GM21737 (cell line): Measurements from ENCODE around the gene MPLKIP.
A peak's percentile ranks its signal among the peaks of the same experiment; 100 is the strongest.
"Not testable (repeated sequence)": the region's sequence is repeated elsewhere in the genome, so short reads cannot be mapped to it uniquely, and the experiment has no call there.

ENCODE experiments used
- ATAC-seq: cut with Tn5 transposase; IDR thresholded peaks from one replicate; pipeline ENCODE4 v1.9.1; 2021; ENCODE audit warnings: mild to moderate bottlenecking, moderate library complexity; ENCODE audit not compliant: unreplicated experiment

Gene MPLKIP

DNA sequence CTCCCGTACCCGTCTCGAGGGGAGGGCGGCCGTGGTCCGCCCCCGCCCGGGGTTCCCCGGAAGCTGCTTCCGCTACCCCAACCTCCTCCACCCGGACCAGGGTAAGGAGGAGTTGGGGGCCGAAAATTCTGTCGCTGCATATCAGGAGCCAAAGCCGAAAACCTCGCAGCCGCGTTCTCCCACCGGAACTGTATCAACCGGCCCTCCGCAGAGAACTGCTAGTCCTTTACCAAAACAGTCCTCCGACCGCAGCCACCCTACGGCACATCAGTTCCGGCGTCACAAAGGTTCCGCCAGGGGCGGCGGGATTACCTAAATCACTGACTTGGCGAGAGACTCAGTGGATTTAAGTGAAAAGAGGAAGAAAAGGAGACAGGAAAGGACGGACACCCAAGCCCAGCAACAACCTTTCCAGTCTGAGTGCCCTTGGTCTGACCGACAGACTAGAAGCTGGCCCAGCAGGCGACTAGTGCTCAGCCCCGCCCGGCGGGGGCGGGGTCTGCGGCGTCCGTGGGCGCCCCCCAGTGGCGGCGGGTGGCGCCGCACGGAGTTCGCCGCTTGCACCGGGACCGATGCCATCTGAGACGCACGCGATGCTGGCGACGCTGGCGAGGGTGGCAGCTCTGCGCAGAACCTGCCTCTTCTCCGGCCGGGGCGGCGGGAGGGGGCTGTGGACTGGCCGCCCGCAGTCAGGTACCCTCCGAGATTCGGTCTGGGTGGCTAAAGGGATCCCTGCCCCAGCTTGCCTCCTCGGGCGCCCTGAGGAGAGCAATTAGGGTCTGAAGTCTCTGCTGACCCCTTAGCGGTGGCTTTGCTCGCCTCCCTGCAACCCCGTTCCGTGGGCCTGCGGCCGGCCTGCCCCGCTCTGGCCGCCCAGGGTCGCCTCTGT is at the start of gene MPLKIP, which contains the start of gene SUGCT:
TSS of gene MPLKIP (minus strand) at position 195 of the 889 bp plus-strand sequence. CDS start at position 140, 55 bp downstream.
TSS of gene SUGCT (plus strand) at position 578 of the 889 bp plus-strand sequence.
- ATAC-seq, result peak; percentile 90

- ATAC-seq, result no peak
These were observed 48.0 kb upstream of the MPLKIP start for GRCh38 chr7:40182452-40182851.

DNA sequence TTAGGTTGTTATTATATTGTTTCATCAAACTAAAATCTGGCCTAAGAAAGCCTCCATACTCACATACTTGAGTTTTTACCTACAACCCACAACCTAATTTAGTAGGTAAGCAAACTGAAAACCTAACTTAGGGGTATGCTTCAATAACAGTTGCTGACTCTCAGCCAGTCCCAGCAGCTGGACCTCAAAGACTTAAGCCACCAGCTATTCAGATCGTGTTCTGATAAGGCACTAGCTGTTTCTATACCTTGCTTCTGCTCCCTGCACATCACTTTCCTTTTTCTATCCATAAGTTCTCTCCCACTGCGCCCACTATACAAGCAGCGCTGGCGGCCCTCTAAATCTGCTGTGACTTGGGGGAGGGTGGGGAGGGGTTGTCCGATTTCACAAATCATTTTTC is 42.6 kb upstream of the MPLKIP start:
- ATAC-seq, result no peak

DNA sequence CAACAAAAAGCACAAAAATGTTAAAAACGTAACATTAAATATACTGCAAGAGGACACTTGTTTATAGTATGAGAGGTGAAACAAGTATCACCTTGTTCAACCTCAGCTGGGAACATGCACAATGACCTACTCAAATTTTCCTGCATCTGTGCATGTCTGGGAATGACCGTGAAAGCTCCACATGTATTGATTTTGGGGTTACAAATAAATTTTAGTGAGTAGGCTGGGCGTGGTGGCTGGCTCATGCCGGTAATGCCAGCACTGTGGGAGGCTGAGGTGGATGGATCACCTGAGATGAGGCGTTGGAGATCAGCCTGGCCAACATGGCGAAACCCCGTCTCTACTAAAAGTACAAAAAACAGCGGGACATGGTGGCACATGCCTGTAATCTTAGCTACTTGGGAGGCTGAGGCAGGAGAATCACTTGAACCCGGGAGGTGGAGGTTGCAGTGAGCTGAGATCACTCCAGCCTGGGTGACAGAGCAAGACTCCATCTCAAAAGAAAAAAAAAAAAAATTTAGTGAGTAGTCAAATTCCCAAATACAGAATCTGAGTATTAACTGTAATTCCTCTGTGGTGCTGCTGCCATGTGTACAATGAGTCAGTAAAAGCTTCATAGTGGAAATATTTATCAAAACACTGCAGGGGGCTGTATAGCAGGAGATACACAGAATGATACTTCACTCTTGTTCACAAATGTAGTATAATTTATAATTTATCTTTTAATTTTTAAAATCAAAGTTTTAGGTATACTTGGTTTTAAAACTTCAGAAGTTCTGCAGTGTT is 41.5 kb upstream of the MPLKIP start:
- ATAC-seq, result no peak

DNA sequence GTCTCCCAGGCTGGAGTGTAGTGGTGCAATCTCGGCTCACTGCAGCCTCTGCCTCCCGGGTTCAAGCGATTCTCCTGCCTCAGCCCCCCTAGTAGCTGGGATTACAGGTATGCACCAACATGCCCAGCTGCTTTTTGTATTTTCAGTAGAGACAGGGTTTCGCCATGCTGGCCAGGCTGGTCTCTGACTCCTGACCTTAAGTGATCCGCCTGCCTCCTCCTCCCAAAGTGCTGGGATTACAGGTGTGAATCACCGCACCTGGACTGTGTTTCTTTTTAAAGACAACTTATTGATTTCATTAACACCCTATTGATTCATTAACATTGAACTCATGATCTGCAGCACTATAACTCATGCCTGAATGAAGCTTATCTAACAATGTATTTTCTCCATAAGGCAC is 40.8 kb upstream of the MPLKIP start:
- not testable (repeated sequence) for ATAC-seq

GRCh38 chr7:40173121-40173520 is 38.7 kb upstream of the MPLKIP start:
- not testable (repeated sequence) for ATAC-seq

- not testable (repeated sequence) for ATAC-seq
These were observed 33.8 kb upstream of the MPLKIP start for GRCh38 chr7:40168266-40168665.

- ATAC-seq, result no peak
These were observed 32.9 kb upstream of the MPLKIP start for GRCh38 chr7:40167291-40167690.

GRCh38 chr7:40165216-40165615 is 30.8 kb upstream of the MPLKIP start:
- no peak for ATAC-seq

DNA sequence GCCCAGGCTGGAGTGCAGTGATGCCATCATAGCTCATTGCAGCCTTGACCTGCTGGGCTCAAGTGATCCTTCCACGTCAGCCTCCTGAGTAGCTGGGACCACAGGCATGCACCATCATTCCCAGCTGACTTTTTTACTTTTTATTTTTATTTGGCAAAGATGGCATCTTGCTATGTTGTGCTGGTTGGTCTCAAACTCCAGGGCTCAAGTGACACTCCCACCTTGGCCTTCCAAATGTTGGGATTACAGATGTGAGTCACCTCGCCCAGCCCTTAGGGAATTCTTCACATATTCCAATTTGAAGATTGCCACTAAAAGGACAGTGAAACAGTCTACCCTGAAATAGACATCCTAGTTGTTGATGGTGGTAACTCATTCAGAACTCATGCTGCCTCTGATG is 28.1 kb upstream of the MPLKIP start:
- ATAC-seq, result no peak

DNA sequence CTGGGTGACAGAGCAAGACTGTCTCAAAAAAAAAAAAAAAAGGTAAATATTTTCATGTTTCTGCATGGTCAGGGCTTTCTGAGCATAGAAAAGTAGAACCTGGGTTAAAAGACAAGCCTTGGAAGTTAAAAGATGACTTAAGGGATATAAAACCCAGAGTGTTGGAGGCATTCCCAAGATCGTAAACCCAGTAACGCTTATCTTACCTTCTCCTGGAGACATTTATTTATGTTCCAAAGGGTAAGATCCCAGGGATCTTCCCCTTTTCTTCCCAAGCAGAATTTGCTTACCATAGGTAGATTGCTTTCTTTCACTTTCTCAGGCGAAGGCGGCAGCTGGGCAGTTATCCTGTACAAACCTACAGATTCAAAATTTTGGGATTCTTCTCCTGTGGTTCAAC is 22.6 kb upstream of the MPLKIP start:
- ATAC-seq, result no peak

DNA sequence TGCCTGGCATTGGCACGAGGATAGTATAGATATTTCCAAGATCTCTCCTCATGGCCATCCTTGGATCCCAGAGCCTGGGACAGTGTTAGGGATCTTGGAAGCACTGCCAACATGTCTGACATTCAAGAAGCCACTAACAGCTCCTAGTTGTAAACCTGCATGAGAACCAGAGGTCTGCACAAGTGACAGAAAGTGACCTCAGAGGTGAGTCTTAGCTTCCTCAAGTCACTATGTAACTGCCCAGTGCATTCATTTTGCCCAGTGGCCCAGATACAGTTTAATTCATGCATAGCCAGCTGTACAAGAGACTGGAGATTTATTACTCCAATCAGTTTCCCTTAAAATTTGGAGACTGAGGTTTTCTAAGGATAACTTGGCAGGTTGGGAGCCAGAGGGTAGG is 17.1 kb upstream of the MPLKIP start:
- ATAC-seq, result no peak

DNA sequence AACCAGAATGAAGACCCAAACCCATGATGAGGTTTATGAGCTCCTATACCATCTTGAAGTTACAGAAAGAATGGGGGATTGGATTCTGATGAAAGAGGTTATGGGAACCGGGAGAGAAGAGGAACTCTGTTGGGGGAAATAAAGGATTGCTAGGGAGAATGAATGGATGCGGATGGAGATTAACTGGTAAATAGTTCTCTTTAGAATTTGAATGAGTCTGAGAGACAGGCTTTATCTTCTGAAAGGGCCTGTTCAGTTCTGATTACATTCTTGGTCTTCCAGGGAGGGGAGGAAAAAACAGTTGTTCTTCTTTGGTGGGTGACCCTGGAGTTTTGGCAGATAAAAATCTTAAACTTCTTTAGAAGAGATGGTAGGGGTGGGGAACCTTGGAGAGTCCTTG is 14.2 kb upstream of the MPLKIP start:
- ATAC-seq, result no peak

DNA sequence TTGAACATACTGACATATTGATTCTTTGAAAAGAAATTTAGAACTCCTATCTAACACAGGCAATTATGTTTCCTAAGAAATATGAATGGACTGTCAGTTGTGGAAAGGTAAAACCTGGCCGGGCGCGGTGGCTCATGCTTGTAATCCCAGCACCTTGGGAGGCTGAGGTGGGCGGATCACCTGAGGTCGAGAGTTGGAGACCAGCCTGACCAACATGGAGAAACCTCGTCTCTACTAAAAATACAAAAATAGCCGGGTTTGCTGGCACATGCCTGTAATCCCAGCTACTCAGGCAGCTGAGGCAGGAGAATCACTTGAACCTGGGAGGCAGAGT is 13.8 kb upstream of the MPLKIP start:
- ATAC-seq, result not testable (repeated sequence)

- no peak for ATAC-seq
These were observed 13.2 kb upstream of the MPLKIP start for GRCh38 chr7:40147371-40148246.

DNA sequence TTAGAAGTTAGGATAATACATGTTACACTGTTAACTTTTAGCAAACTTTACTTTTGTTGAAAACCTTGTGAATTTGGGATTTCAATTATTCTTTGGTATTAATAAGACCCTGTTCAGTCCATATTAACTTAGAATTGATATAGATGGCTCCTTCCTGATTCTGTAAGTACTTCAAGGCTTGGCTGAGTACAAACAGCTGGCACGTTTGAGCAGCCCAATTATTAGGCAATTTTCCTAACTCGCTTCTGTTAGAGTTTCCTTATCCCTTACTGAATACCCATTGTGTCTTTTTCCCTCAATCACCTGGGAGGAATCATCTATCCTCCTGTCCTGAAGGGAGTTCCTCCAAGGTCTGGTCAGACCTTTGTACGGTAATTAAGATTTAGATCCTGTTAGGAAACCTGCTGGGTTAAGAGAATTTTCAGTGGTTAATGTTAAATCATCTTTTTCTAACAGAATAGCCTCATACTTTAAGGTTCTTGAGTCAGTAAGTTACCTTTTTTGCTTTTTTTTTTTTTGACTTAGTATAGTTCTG is 11.2 kb upstream of the MPLKIP start:
- ATAC-seq, result not testable (repeated sequence)

- not testable (repeated sequence) for ATAC-seq
These were observed 7.5 kb upstream of the MPLKIP start for GRCh38 chr7:40141916-40142315.

- ATAC-seq, result not testable (repeated sequence)
These were observed 5.5 kb upstream of the MPLKIP start for GRCh38 chr7:40139891-40140290.

- ATAC-seq, result no peak
These were observed 4.6 kb upstream of the MPLKIP start for GRCh38 chr7:40138973-40139372.

- ATAC-seq, result no peak
These were observed 3.1 kb upstream of the MPLKIP start for GRCh38 chr7:40137563-40137962.

DNA sequence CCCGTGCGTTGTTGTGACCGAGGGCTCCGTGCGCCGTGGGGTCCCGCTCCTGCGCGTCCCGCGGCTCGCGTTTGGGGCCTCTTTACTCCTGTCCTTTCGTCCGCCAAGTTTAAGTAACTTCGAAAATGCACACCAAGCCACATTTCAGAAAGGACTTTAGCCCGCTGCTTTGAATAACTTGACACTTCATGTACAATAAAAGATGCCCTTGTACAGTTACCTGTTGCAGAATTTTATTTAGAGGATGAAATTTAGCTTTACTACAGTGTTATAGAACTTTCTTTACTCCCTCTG is 842 bp upstream of the MPLKIP start:
- ATAC-seq, result no peak
